HG02798 (cell line): ENCODE measurements around the gene FER.

Experiments
- ATAC-seq: cut with Tn5 transposase; IDR thresholded peaks from one replicate; pipeline ENCODE4 v1.9.1; 2021; ENCODE audit warnings: mild to moderate bottlenecking; ENCODE audit not compliant: unreplicated experiment, poor library complexity

Gene FER

DNA sequence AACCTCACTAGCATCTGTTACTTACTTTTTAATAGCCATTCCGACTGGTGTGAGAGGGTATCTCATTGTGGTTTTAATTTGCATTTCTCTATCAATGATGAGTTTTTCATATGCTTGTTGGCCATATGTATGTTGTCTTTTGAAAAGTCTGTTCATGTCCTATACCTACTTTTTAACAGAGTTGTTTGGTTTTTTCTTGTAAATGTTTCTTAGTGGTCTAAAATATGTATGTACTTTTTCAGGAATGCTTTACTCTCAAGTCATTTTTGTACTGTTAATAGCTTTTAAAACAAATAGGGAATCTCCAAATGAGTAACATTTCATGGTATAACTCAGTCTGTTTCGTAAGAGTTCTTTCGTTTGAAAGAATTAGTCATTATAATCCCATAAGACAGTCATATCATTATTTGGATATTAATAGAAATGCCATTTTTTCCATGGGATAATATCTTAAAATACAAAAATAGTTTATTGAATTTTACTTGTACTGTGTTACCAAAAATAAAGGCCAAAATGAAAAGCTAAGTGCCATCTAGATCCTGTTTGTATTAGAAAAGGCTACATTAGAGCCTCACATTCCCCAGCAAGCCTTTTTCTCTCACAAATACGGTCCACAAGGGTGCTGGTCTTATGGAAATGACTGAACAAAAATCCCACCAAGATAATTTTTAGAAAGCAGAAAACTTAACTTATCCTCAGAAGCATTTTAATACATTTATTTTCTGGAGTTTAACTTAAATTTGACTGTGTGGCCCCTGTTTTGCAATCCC is 414.4 kb downstream of the FER start:
- ATAC-seq = peak; percentile 79

DNA sequence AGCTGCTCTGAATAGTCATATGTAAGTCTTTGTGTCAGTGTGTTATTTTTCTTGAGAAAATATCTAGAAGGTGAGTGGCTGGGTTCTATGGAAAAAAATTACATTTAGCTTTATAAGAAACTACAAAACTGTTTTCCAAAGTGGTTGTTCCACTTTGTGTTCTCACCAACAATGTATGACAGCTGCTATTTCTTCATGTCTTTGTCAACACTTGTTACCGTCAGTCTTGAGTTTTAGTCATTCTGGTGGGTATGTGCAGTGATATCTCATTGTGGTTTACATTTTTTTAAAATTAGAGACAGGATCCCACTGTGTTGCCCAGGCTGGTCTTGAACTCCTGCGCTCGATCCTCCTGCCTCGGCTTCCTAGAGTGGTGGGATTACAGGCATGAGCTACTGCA is 415.6 kb downstream of the FER start:
- ATAC-seq = no peak

- no peak for ATAC-seq
These were observed 416.3 kb downstream of the FER start for GRCh38 chr5:109164001-109164400.

GRCh38 chr5:109167586-109167985 is 419.9 kb downstream of the FER start:
- ATAC-seq = no peak

DNA sequence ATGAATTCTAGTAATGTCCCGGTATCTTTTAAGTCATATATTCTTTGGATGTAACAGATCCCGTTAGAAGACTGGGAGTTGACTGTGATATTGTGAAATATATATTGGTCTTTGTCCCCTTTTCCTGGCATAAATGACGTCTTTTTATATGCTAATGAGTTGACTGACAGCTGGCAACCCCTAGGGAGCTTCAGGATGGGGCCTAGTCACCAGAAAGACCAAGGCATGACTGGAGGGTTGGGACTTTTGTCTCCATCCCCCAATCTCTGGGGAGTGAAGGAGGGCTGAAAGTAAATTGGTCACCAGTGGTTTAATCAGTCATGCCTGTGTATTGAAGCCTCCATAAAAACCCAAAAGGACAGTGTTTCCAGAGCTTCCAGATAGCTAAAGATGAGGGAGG is 420.5 kb downstream of the FER start:
- ATAC-seq = no peak

DNA sequence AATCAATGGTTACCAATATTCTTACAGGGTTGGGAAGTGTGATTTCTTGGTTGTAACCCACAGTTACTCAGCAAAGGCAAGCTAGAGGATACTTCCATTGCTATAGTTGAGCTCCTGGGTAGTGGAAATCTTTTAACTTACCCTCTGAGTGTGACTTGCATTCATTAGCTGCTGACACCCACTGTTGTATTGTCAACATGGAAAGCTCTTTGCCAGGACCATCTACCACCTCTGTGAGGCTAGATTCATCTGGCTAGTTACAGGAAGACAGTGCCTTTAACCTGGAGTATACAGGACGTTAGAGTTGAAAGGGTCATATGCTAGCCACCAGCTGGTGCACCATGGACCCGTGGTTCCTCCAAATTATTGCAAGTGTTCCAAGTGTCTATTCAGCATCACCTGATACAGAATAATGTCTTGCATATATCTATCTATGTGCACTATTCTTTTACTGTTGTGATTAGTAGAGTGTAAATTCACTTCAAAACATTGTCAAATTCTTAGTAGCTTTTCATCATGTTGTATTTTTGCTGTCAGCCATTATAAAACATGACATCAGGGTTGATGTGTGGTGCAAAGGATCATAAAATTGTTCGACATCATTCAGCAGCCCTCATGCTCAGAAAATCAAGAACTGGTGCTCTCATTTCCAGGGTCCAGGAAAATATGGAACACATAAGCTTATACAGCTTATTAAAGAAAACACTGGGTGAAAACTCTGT is 423.1 kb downstream of the FER start:
- ATAC-seq = no peak

GRCh38 chr5:109171437-109172073 is 423.9 kb downstream of the FER start:
- peak; percentile 49 for ATAC-seq

GRCh38 chr5:109173036-109173794 is 425.5 kb downstream of the FER start:
- no peak for ATAC-seq

DNA sequence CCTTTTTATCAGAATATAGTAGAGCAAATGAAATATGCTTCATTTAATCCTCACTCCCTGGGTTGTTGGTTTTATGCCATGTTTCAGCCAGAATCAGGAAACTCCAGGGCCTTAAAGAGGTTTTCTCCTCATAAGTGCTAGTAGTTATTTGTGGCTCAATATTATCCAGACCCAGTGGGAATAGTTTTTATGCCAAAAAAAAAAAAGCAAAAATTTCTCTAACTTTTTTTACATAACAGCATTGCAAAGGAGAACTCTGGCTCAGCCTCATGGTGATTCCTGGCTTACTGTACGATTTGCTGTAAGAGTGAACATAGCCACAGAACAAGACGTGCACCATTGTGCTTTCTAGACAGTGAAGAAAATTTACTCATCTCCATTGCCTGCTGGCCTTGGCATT is 429.5 kb downstream of the FER start:
- ATAC-seq = no peak

GRCh38 chr5:109177782-109178181 is 430.1 kb downstream of the FER start:
- ATAC-seq = no peak

DNA sequence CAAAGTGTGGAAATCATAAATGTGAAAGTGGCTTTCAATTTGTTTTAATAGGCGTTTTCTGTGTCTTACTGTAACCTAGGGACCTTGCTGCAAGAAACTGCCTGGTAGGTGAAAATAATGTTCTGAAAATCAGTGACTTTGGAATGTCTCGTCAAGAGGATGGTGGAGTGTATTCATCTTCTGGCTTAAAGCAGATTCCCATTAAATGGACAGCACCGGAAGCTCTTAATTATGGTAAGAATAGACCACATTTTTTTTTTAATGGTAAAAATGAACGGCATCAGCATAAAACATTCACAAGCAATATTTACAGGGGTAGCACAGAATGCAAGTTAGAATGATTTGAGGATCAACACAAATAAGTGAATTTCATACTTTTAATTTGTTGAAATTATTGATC is 433.0 kb downstream of the FER start:
- no peak for ATAC-seq

DNA sequence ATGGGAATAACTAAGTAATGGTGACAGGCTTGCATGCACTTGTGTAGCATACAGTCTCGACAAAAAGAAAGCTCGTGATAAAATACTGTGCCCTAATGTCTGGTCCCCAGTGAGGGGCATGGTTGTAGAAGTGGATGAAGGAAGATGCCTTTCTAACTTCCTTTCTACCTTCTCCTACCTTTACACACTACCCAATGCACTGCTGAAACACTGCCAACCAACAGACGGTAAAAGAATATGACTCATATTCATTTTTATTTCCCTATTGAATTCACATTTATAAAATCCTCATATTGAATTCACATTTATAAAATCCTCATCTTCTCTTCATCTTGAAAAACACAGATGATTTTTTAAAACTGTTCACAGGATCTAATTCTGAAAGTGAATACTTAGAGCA is 439.1 kb downstream of the FER start:
- ATAC-seq = no peak

DNA sequence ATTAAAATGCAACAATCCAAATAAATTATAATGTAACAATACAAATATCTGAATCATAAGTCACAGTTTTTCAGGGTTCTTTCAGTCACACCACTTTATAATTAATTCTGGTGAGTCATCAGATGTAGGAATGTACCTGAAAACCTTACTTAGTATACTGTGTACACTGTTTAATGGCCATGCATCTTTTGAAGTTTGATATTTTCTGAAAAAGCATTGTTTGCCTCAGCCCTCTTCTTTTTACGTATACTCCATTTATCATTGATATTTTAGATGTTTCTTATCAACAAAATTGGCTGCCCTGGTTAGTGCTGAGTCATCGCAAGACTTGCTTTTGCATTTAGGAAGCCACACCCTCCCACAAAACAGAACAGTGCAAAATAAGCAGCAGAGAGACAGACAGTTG is 443.5 kb downstream of the FER start:
- ATAC-seq = peak; percentile 55

GRCh38 chr5:109192027-109192426 is 444.3 kb downstream of the FER start:
- no peak for ATAC-seq

GRCh38 chr5:109192555-109193281 is 445.0 kb downstream of the FER start:
- ATAC-seq = no peak

- ATAC-seq = no peak
These were observed 448.0 kb downstream of the FER start for GRCh38 chr5:109195667-109196066.

DNA sequence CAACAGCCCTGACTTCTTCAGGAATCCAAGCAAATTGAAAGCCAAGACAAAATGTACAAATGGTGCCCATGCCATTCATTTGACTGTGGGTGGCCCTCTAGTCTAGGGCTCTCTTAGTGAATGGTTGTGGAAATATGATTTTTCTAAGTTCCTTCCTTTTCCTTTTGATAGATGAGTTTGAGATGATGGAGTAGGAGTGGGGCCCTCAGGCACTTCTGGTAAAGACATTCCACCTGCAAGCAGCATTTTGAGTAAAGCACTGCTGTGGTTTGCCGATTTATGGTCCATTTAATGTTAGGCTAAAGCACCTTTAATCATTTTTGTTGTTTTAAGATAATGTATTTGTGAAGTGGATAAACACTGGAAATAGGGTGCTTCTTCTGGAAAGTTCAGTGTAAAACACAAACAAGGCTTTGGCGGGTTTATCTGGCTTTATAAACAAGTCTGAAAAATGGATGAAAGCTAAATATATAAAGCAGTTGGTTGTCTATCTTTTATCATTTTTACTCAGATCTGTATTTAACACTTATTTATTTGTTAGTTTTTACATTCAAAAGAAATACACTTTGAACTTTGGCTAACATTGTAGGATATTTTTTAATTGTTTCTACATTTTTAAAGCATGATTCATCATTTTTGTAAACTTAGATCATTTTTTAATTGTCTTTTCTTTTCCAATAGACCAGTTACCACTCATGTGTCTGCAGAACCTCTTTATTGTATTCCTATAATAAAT is 448.6 kb downstream of the FER start:
- ATAC-seq = no peak

DNA sequence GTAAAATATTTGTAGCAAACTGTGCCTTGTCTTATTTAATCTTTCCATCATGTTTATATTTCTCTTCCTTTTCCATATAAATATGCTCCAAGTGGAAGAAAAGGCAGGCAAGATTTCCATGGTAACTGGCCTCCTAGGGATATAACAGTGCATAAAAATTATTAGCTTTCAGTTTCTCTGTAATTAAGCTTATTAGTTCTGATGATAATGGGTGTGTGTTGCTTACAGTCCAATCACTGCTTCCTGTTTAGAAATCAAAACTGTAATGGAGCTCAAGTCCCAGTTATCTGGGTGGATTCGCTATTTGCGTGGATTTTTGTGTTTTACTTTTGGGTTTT is 449.1 kb downstream of the FER start:
- no peak for ATAC-seq

DNA sequence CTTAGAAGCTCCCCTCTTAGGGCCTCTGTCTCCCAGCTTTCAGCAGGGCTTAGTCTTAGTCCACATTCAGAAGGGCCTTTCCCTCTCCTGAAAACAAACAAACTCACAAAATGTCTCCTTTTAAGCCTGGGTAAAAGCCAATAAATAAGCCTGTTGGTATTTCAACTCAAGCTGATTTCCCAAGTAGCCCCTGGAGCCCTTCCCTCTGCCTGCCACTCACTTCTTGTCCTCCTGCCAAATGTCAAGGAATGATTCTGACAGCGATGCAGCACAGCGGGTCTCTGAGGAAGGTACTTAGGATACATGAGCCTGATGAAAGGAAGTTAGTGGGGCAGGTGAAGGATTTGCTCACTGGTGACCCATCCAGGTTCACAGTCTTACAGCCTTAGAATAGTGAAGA is 451.6 kb downstream of the FER start:
- no peak for ATAC-seq
